Neural crest cell (in vitro differentiated cells): ENCODE measurements around the gene FGFBP3. TPM values are rescaled to one million over a fixed set of nuclear protein-coding genes. Genes with fewer than 3 reads are reported as not detected.

Source experiments
- DNase-seq: peaks from one replicate; pipeline ENCODE4 v3.0.0; 2021; ENCODE audit warnings: low read depth, mixed read lengths, low spot score
- H3K27ac Mint-ChIP-seq: one replicate; pipeline ENCODE4 v1.8.0; 2021; ENCODE audit warnings: mild to moderate bottlenecking, mixed read lengths; ENCODE audit not compliant: unreplicated experiment
- H3K27me3 Mint-ChIP-seq: 2 replicates; pipeline ENCODE4 v1.8.0; 2021; ENCODE audit warnings: low read depth, mild to moderate bottlenecking, mixed read lengths
- H3K36me3 Mint-ChIP-seq: 2 replicates; pipeline ENCODE4 v1.8.0; 2021; ENCODE audit warnings: low read depth, mild to moderate bottlenecking, mixed read lengths
- H3K4me1 Mint-ChIP-seq: 2 replicates; pipeline ENCODE4 v1.8.0; 2021; ENCODE audit warnings: mixed read lengths
- H3K4me3 Mint-ChIP-seq: one replicate; pipeline ENCODE4 v1.8.0; 2021; ENCODE audit warnings: mild to moderate bottlenecking, mixed read lengths
- H3K9me3 Mint-ChIP-seq: 2 replicates; pipeline ENCODE4 v1.8.0; 2021; ENCODE audit warnings: mixed read lengths
- long read RNA-seq: library from polyadenylated mRNA; unstranded; transcript quantifications from one replicate; pipeline ENCODE4 v2.0.0, GENCODE V29; 2020
- total RNA-seq: library from RNA; stranded (reverse); gene quantifications from 2 replicates; pipeline ENCODE4 v1.2.1, GENCODE V29; 2021
- TF ChIP-seq, protein P1 (sequence below): fragments of 200-600 bp; sonication (generic); conservative IDR thresholded peaks from 2 replicates; pipeline ENCODE4 v1.5.0; 2021; ENCODE audit warnings: antibody characterized with exemption, mild to moderate bottlenecking

The FGFBP3 gene, protein sequence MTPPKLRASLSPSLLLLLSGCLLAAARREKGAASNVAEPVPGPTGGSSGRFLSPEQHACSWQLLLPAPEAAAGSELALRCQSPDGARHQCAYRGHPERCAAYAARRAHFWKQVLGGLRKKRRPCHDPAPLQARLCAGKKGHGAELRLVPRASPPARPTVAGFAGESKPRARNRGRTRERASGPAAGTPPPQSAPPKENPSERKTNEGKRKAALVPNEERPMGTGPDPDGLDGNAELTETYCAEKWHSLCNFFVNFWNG
- 413 and 420 TPM in 2 replicates for total RNA-seq
- long read RNA-seq, partial matches to known transcripts: 0 of 33 reads
- long read RNA-seq, other reads (novel, unspliced or antisense): 33 of 33 reads

DNA sequence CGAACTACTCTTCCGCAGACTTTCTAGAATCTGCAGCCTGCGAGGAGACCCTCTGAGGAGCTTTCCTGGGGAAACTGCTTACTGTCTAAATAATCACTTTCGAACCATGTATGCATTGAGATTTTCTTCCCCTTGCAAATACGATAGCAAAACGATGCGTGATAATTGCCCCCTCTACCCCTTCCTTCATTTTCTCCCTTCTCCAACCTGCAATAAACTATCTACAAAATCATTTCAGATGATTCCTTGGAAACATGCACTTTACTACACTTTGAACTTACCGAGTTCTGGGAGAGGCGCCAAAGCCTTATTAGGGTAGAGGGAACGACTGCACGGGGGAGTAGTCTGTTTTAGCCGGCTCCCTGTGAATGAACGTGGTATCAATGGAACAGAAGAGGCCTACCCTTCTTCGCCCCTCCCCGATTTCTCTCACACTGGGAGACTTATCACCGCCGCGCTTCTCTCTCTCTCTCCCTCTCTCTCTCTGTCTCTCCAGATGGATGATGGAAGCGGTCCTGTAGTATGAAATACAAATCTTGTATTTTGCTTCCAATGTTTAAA, at the start of gene FGFBP3:
Gene FGFBP3 (minus strand): TSS at position 370 of the 561 bp plus-strand sequence. CDS start 517 bp downstream, outside the sequence.
- peak; percentile 60 for DNase-seq
- Mint-ChIP-seq H3K27me3 (no peaks in the 10 kb centered on the region), H3K27ac (peak within 1 kb of the TSS; percentile 91), H3K4me1 (peaks cover 46% of the 10 kb centered on the region), H3K4me3 (peak within 1 kb of the TSS; percentile 99), H3K36me3 (peaks cover 30% of the 10 kb centered on the region), H3K9me3 (peaks cover 4% of the 10 kb centered on the region)
- TF ChIP-seq, protein P1, sequence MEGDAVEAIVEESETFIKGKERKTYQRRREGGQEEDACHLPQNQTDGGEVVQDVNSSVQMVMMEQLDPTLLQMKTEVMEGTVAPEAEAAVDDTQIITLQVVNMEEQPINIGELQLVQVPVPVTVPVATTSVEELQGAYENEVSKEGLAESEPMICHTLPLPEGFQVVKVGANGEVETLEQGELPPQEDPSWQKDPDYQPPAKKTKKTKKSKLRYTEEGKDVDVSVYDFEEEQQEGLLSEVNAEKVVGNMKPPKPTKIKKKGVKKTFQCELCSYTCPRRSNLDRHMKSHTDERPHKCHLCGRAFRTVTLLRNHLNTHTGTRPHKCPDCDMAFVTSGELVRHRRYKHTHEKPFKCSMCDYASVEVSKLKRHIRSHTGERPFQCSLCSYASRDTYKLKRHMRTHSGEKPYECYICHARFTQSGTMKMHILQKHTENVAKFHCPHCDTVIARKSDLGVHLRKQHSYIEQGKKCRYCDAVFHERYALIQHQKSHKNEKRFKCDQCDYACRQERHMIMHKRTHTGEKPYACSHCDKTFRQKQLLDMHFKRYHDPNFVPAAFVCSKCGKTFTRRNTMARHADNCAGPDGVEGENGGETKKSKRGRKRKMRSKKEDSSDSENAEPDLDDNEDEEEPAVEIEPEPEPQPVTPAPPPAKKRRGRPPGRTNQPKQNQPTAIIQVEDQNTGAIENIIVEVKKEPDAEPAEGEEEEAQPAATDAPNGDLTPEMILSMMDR: no peak

- Mint-ChIP-seq H3K4me1 (peaks cover 21% of the 10 kb centered on the region), H3K36me3 (peaks cover 18% of the 10 kb centered on the region), H3K27ac (no peak overlapping the region), H3K4me3 (no peak overlapping the region), H3K9me3 (no peaks in the 10 kb centered on the region), H3K27me3 (no peaks in the 10 kb centered on the region)
- TF ChIP-seq, protein P1: no peak
- no peak for DNase-seq
Observed at GRCh38 chr10:91957091-91957490, 47.8 kb upstream of the FGFBP3 start.

DNA sequence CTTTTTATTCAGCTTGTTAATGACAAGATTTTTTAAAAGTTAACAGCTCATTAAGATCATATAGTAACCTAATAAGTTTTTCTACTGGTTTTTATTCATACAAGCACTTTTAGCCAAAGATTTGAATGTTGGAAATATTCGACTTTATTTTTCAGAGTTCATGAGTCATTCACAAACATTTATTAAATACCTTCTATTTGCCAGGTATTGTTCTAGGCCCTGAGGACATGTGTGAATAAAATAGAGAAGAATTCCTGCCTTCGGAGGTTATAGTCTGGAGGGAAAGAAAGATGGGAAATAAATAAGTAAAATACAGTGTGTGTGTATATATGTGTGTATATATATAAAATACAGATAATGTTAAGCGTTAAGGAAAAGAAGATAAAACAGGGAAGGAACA, 45.8 kb upstream of the FGFBP3 start:
- no peak for DNase-seq
- peaks cover 11% of the 10 kb centered on the region for H3K4me1 Mint-ChIP-seq
- H3K27ac Mint-ChIP-seq: peak overlapping the region; percentile 27
- peaks cover 18% of the 10 kb centered on the region for H3K36me3 Mint-ChIP-seq
- TF ChIP-seq, protein P1: no peak
- no peaks in the 10 kb centered on the region for H3K9me3 Mint-ChIP-seq
- H3K4me3 Mint-ChIP-seq: no peak overlapping the region
- no peaks in the 10 kb centered on the region for H3K27me3 Mint-ChIP-seq

GRCh38 chr10:91953600-91954160, 44.4 kb upstream of the FGFBP3 start:
- peak overlapping the region; percentile 78 for H3K27ac Mint-ChIP-seq
- no peak overlapping the region for H3K4me3 Mint-ChIP-seq
- TF ChIP-seq, protein P1: no peak
- H3K36me3 Mint-ChIP-seq: peaks cover 18% of the 10 kb centered on the region
- H3K27me3 Mint-ChIP-seq: no peaks in the 10 kb centered on the region
- H3K9me3 Mint-ChIP-seq: no peaks in the 10 kb centered on the region
- DNase-seq: no peak
- peaks cover 11% of the 10 kb centered on the region for H3K4me1 Mint-ChIP-seq

- no peaks in the 10 kb centered on the region for H3K9me3 Mint-ChIP-seq
- H3K27me3 Mint-ChIP-seq: no peaks in the 10 kb centered on the region
- no peak overlapping the region for H3K27ac Mint-ChIP-seq
- TF ChIP-seq, protein P1: no peak
- no peak for DNase-seq
- H3K36me3 Mint-ChIP-seq: peaks cover 15% of the 10 kb centered on the region
- no peak overlapping the region for H3K4me3 Mint-ChIP-seq
- H3K4me1 Mint-ChIP-seq: no peaks in the 10 kb centered on the region
Observed at GRCh38 chr10:91944880-91945630, 35.8 kb upstream of the FGFBP3 start.
